MCF 10A (cell line): ENCODE results near the gene PRRC2A. TPM values are rescaled to one million over a fixed set of nuclear protein-coding genes. Genes with fewer than 3 reads are reported as not detected.

Source experiments
- BruUV-seq: library from RNA; stranded (reverse); fragments of 400-500 nt; replicated peaks from 2 replicates; lab custom pipeline; 2021; lab: Mats Ljungman, UMichigan
- CTCF ChIA-PET: fragments of 300-600 bp; sonication (Branson Sonifier 250); formaldehyde crosslinking; extraction: SDS; loops from one replicate; lab custom pipeline; 2021; ENCODE audit warnings: antibody characterized with exemption, inconsistent platforms; lab: Yijun Ruan, JAX
- POLR2A ChIA-PET: fragments of 300-600, 350-650 bp; sonication (Branson Sonifier 250); formaldehyde crosslinking; extraction: SDS; loops from one replicate; lab custom pipeline; 2020; ENCODE audit warnings: antibody characterized with exemption, inconsistent platforms; lab: Yijun Ruan, JAX
- DNase-seq: peaks from one replicate; pipeline ENCODE4 v3.0.0-alpha.2; 2018; ENCODE audit not compliant: unreplicated experiment
- H3K27ac Mint-ChIP-seq: one replicate; pipeline ENCODE4 v1.8.0; 2022; ENCODE audit warnings: mild to moderate bottlenecking, low read depth, mixed read lengths; ENCODE audit not compliant: unreplicated experiment
- H3K27me3 Mint-ChIP-seq: one replicate; pipeline ENCODE4 v1.8.0; 2022; ENCODE audit warnings: mixed read lengths; ENCODE audit not compliant: insufficient read depth, unreplicated experiment
- H3K36me3 Mint-ChIP-seq: one replicate; pipeline ENCODE4 v1.8.0; 2022; ENCODE audit warnings: mild to moderate bottlenecking, moderate library complexity, mixed read lengths; ENCODE audit not compliant: insufficient read depth, unreplicated experiment
- H3K4me1 Mint-ChIP-seq: one replicate; pipeline ENCODE4 v1.8.0; 2022; ENCODE audit warnings: mixed read lengths; ENCODE audit not compliant: insufficient read depth, unreplicated experiment
- H3K4me3 Mint-ChIP-seq: one replicate; pipeline ENCODE4 v1.8.0; 2022; ENCODE audit warnings: mild to moderate bottlenecking, moderate library complexity, mixed read lengths; ENCODE audit not compliant: unreplicated experiment
- H3K9me3 Mint-ChIP-seq: one replicate; pipeline ENCODE4 v1.8.0; 2022; ENCODE audit warnings: mixed read lengths; ENCODE audit not compliant: unreplicated experiment
- CTCF ChIP-seq: fragments of 200-600 bp; IDR thresholded peaks from one replicate; pipeline ENCODE4 v1.8.0; 2022; ENCODE audit warnings: antibody characterized with exemption, mild to moderate bottlenecking; ENCODE audit not compliant: unreplicated experiment
- intact Hi-C: fragments of 100-400 bp; cut with micrococcal nuclease; formaldehyde crosslinking; loops from 2 replicates; pipeline ENCODE4 v1.14.1; 2022
- total RNA-seq: library from RNA; stranded (reverse); gene quantifications from 2 replicates; pipeline ENCODE4 v1.2.3, GENCODE V29; 2022

The PRRC2A gene
- total RNA-seq, 1 experiment from 2014 or later, result 247 TPM

DNA sequence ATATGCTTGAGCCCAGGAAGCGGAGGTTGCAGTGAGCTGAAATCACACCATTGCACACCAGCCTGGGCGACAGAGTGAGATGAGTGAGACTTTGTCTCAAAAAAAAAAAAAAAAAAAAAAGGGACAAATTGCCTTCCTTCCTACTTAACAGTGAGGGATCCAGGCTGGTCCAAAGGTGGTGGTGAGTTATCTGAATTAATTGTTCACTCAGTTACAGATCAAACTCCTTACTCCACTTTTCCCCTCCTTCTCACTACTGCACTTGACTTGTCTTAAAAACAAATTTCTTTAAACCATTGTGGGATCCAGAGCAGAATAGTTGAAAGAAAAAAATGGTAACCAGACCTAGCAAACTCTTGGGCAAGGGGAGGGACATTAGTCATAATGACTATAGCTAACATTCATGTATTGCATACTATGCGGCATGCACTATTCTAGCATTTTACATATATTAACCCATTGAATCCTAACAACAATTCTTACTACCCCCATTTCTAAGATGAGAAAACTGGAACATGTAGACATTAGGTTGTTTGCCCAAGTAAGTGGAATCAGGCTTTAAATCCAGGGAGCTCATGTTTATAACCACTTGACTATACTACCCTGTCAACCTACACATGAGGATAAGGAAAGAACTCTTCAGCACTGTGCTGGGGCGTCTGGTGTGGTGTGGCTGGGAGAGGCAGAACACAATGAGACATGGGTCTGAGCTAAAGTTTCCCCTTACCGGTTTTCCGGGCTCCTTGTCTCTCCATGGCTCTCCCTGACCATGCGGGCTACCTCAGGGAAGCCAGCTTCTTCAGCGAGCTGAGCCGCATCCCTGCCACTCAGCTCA, 42.8 kb downstream of the PRRC2A start:
- no TSS peak for BruUV-seq
- H3K9me3 Mint-ChIP-seq, result no peaks in the 10 kb centered on the region
- H3K4me3 Mint-ChIP-seq, result peak overlapping the region; percentile 99
- ChIA-PET CTCF (interaction anchor here (0.6 to 0.9 kb wide), 5 partner anchors 8 to 390 kb away, joined by 4 to 9 read pairs (median 4); partner anchors contain the start of gene APOM), POLR2A (interaction anchor here (0.5 to 7.9 kb wide), 19 partner anchors 11 to 532 kb away, joined by 3 to 263 read pairs (median 12); partner anchors contain the start of genes ABHD16A, APOM, ATP6V1G2 and BAG6)
- intact Hi-C loops, result loop anchor here (5.0 kb wide), 1 partner anchor 41 kb away; the partner anchor contains the start of gene PRRC2A
- peaks cover 43% of the 10 kb centered on the region for H3K4me1 Mint-ChIP-seq
- peak; percentile 48 for DNase-seq
- TF ChIP-seq CTCF, result no peak
- no peaks in the 10 kb centered on the region for H3K27me3 Mint-ChIP-seq
- H3K36me3 Mint-ChIP-seq, result peaks cover 77% of the 10 kb centered on the region
- H3K27ac Mint-ChIP-seq, result peak overlapping the region; percentile 99

GRCh38 chr6:31663961-31664789, 43.7 kb downstream of the PRRC2A start:
- POLR2A ChIA-PET, result interaction anchor here (0.6 to 7.9 kb wide), 40 partner anchors 12 to 1308 kb away, joined by 3 to 263 read pairs (median 5); partner anchors contain the start of genes ABHD16A, APOM, ATP6V1G2 and BAG6
- Mint-ChIP-seq H3K36me3 (peaks cover 79% of the 10 kb centered on the region), H3K9me3 (no peaks in the 10 kb centered on the region), H3K27me3 (no peaks in the 10 kb centered on the region), H3K4me3 (peak overlapping the region; percentile 99), H3K27ac (peak overlapping the region; percentile 99), H3K4me1 (peaks cover 39% of the 10 kb centered on the region)
- intact Hi-C loops, result loop anchor here (5.0 kb wide), 1 partner anchor 42 kb away; the partner anchor contains the start of gene PRRC2A
- peak; percentile 84 for DNase-seq
- CTCF ChIA-PET, result interaction anchor here (0.7 to 0.9 kb wide), 4 partner anchors 9 to 114 kb away, joined by 4 to 9 read pairs (median 4); partner anchors contain the start of gene APOM
- TF ChIP-seq CTCF, result no peak
- BruUV-seq, result TSS peak; percentile 31

- Mint-ChIP-seq H3K27ac (peak within 1 kb of the TSS; percentile 99), H3K4me1 (peaks cover 31% of the 10 kb centered on the region), H3K4me3 (peak within 1 kb of the TSS; percentile 99), H3K36me3 (peaks cover 79% of the 10 kb centered on the region), H3K27me3 (no peaks in the 10 kb centered on the region), H3K9me3 (no peaks in the 10 kb centered on the region)
- TF ChIP-seq CTCF, result no peak
- BruUV-seq, result no TSS peak
- peak; percentile 97 for DNase-seq
- CTCF ChIA-PET, result interaction anchor here (0.7 kb wide), 1 partner anchor 114 kb away, joined by 5 read pairs; no protein-coding TSS in a partner anchor
- POLR2A ChIA-PET, result interaction anchor here (0.6 to 7.9 kb wide), 37 partner anchors 13 to 1307 kb away, joined by 3 to 263 read pairs (median 5); partner anchors contain the start of genes ABHD16A, APOM, BAG6 and CLIC1
- intact Hi-C loops, result loop anchor here (5.0 kb wide), 1 partner anchor 43 kb away; the partner anchor contains the start of gene PRRC2A
Observed at GRCh38 chr6:31664790-31665500, 44.4 kb downstream of the PRRC2A start, which contains the start of gene GPANK1. Gene GPANK1 (minus strand): TSS chr6:31664997. CDS start chr6:31664478, 519 bp downstream.
